AG20443 (cell line): ENCODE measurements around the gene STK32A.
A peak's percentile ranks its signal among the peaks of the same experiment; 100 is the strongest.
"Not testable (repeated sequence)": the region's sequence is repeated elsewhere in the genome, so short reads cannot be mapped to it uniquely, and the experiment has no call there.

Experiments
- DNase-seq: peaks from one replicate; pipeline ENCODE4 v3.0.0; 2012; ENCODE audit warnings: low spot score, mixed read lengths

Gene STK32A

DNA sequence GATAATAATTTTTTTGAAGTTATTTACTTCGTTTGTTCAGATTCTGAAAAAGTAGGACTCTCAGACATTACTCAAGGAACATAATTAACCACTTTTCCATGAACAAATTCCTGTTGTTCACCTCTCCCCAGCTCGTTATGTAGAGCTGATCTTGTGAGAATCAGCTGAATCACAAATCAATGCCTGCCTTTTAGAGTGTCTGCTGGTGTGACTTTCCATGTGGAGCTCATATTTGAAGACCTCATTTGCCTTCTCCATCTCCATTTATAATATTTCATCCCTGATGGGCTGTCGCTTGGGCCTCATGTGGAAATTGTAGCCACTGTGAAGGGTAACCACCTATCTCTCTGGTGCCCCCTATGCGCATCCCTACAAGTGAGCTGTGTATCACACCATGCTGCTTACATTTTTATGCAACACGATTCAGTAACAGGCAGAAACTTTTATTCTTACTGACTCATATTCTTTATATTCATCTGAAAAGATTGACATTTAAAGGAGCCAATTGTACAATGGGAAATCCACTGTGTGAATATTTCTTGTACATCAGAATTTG is 111.3 kb downstream of the STK32A start:
- no peak for DNase-seq

DNA sequence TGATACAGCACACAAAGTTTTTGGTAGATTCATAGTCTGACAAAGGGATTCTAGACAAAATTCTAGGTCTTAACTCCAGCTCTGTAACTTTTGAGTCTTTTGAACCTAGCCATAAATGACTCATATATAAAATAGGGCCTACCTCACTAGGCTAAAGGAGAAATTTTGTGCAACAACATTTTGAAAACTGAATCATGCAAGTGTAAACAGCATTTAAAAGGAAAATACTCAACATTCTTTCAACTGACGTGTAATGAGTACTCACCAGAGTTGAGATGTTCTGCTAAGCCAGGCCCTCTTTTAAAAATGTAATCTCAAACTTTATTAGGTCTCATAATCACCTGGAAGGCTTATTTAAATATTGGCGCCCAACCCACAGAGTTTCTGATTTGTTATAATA is 113.2 kb downstream of the STK32A start:
- DNase-seq: no peak

DNA sequence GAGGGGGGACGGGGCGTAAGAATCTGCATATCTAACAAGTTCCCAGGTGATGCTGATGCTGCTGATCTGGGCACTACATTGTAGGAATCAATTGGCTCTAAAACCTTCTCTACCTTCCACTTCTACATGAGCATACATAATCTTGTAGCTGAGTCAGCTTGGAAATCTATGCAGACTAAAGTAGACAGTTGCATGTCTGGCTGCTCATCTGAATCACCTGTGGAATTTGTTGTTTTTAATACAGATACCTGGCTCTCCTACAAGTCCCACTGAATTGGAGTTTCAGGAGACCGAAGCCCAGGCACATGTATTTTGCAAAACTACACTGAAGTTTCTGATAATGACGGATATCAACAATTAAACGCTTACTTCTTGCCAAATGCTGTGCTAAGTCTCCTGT is 113.6 kb downstream of the STK32A start:
- no peak for DNase-seq

DNA sequence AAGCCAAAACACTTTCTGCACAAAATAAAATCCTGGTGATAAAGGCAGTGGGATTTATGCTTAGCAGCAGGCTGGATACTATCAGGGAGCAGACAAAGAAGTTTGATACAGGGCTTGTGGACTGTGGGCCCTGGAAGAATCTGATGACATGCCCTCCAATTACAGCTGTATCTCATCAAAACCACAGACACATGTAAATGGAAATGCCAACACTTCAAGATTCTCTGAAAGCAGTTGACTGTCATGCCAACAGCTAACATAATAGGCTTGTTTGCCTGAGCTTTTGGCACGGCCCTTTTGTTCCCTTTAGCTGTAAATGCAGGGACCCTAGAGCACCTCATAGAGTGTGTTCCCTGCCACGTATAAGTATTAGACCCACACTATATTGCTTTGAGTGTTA is 114.4 kb downstream of the STK32A start:
- no peak for DNase-seq

DNA sequence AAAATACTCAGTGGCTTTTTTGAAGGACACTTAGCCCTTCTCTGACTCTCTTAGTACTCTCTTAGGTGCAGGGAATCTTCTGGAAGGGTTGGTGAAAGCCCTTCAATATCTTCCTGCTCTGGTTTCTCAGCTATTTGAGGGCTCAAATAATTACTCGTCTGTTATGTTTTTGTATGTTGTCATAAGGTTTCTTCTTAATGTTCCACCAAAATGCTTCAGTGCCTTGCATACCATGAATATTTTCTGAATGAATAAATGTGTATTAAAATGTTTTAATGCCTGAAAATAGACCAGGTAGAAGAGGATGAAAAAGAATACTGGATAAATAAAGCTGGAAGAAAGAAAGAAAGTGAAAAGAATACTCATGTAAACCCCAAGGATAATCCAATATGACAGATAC is 124.3 kb downstream of the STK32A start:
- DNase-seq: no peak

DNA sequence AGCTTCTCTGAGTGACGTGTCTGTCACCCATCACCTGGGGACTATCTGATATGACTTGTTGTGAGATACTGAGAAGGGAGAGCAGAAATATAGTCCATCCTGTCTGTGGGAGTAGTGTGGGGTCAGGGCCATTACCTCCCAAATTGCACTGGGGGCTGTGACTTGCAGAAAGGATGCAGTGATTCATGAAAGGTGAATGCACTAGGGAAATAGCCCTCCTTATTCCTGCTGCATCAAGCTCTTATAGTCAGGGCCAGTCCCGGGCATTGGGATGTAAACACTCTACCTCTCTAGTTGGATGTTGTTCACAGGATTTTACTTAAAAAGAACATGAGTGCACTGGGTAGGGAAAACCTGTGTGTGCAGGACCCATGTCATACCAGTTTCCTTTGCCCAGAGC is 124.8 kb downstream of the STK32A start:
- DNase-seq: no peak

DNA sequence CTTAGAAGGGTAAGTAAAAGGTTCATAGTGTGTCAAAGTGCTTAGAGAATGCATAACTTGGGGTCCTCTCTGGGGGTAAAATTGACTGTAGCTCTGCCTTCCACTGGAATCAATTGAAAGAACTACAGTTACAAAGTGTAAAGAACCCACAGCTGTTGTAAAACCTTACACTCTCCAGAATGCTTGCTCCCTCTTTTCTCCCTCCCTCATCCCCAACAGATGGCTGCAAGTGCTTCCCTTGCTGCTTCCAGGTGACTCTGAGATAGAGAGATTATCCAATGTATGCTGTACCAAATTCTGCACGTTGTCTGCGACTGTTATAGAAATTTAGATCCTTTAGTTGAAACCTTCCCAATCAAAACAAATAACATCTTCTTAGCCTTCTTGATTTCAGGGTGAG is 126.0 kb downstream of the STK32A start:
- no peak for DNase-seq

DNA sequence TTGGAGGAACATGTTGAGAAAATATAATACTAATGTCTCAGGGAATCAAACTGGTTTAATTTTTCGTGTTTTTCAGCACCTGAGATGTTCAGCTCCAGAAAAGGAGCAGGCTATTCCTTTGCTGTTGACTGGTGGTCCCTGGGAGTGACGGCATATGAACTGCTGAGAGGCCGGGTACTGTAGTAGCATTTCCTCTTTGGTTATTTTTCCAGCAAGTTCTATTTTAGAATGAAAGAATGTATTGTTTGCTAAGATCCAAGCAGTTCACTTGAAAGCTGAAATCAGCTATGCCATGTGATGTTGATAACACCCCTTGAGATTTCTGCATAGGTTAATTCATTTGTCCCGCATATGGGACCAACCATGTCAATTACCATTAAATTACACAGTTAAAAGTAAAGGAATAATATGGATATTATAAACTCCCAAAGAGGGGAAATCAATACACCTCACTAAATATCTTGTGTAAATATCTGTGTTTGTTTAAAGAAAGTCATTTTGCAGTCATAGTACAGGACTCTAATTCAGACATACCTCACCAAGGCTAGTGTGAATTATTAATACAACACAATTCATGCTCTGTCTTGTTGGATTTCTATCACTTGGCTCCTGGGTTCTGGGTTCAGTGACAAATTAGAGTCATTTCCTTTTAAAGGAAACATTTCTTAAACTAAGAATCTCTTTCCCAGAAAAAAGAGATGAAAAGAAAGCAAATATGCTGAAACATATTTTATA is 126.8 kb downstream of the STK32A start:
- no peak for DNase-seq

DNA sequence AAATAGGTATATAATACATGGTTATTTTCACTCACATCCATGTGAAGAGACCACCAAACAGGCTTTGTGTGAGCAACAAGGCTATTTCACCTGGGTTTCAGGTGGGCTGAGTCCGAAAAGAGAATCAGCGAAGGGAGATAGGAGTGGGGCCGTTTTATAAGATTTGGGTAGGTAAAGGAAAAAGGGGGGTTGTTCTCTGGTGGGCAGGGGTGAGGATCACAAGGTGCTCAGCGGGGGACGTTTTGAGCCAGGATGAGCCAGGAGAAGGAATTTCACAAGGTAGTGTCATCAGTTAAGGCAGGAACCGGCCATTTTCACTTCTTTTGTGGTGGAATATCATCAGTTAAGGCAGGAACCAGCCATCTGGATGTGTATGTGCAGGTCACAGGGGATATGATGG is 132.6 kb downstream of the STK32A start:
- not testable (repeated sequence) for DNase-seq

DNA sequence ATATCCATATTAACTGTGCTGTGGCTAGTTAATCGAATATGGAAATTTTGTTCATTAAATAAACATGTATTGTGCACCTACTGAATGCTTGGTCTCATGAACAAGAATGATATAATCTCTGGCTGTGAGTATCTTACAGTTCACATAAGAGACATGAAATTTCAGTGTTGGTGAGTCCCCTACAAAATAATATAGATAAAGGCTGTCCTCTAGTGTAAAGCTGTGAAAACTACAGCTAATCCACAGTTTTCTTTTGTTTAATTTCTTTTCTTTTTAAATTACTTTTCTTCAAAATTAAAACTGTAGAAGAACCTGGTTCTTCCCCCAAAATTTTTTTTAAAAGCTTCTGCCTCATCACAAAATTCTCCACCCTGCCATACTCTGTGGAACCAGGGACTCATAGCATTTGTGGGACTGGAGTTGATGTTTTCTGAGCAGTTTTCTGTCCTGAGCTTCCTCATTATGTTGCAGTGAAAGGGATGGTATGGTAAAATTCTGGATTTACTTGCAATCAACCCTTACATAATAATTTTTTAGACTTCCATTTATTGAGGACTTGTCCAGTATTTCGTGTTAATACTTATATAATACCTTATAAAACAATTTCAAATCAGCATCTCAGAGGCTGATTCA is 135.0 kb downstream of the STK32A start:
- peak; percentile 28 for DNase-seq

DNA sequence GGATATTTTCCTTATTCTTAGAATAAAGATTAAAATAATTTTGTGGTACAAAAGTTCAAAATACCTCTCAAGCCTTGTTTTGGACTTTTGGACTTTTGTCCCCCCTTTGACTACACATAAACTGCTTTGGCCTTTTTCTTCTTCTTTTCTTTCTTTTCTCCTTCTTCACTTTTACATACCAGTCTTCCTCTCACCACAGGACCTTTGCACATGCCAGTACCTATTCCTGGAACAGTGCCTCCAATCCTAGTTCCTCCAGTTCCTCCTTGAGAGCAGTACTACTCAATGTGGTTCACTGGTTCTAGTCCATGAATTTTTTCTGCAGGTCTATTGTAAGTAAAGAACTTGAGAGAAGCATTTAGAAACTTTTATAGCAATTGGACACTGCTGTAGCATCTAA is 136.5 kb downstream of the STK32A start:
- no peak for DNase-seq

DNA sequence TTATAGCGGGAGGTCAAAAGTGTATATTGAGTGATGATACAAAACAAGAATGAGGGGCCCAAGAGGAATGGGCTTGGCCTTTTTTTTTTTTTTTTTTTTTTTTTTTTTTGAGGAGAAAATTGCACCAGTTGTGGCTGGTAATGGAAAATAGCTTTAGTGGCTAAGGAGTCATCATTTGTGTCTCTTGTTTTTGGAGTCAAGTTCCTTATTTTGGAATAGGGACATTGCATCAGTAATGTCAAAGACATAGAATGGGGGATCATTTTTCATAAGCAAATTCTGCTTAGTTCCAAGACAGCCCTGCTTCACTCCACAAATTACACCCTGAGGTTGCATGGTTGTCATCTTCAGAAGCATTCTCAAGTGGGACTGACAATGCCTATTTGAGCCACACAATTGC is 137.4 kb downstream of the STK32A start:
- no peak for DNase-seq

DNA sequence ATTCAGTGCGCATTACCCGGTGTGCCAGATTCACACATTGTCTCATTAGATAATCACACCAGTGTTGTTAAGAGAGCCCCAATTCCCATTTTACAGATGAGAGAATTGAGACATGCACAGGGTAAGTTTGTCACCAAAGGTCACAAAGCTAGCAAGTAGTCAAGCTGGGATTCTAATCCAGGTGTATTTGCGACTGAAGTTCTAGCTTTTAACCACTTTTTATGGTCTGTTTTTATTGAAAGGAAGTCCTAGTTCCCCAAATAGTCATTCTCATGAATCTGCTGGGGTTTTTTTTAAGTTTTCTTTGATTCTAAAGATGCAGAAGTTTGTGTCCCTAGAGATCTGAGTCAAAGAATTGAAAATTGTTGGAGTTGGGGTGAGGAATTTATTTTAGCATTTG is 138.5 kb downstream of the STK32A start:
- no peak for DNase-seq

DNA sequence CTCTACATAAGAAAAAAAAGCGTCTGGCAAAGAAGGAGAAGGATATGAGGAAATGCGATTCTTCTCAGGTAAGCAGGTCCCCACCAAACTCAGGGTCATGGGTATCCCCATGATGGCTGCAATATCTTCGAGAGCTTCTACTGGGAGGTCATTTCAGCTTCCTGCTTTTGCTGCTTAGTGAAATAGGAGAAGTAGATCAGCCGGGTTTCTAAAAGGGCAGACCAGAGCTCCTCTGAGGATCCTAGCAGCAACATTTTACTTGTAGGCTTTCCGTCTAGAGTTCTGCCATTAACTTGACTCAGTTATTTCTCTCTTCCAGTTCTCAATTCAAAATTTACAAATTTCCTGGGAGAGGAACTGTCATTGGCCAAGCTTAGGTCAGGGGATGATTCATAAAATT is 140.3 kb downstream of the STK32A start:
- DNase-seq: no peak

DNA sequence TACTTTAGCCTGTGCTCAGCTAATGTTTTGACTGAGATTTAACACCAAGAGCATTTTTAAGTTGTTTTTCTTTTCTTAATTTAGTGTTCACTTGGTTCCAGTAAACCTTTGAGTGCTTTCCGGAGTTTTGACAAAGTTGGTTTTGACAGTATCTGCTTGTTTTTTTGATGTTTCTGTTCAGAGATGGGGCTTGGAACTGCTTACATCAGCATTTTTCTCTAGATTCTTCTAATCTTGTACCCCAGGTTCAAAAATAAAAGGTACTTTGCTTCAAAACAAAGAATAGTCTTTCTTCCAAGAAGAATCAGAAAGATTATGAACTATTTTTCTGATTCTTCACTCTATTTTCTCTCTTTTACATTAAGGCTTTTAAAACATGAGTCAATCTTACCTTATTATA is 142.9 kb downstream of the STK32A start:
- no peak for DNase-seq

DNA sequence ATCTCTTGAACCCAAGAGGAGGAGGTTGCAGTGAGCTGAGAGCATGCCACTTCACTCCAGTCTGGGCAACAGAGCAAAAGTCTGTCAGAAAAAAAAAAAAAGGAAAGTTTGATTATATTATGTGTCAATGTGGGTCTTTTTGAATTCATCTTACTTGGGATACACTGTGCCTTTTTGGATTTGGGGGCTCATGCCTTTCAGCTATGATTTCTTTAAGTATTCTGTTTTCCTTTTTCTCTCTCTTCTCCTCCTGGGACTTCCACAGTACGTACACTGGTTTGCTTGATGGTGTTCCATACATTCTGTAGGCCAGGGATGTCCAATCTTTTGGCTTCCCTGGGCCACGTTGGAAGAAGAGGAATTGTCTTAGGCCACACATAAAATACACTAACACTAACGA is 146.7 kb downstream of the STK32A start:
- no peak for DNase-seq

DNA sequence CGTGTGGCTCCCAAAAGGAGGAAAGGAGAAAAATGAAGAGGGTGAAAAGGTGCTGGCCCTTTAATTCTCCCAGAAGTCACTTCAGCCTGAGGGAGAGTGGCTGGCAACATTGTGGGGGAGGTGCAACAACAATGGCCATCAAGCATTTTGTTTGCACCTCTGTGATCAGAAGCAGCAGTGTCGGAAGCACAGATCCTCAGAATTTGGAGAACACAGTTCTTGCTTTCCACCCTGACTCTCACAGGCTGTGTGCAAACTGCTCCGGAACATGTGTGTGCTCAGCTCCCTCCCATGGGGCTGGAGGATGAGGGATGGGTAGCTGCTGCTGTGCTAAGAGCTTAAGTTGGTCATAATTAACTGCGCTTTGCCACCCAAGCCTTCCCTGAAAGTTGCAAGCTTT is 147.9 kb downstream of the STK32A start:
- DNase-seq: peak; percentile 80

DNA sequence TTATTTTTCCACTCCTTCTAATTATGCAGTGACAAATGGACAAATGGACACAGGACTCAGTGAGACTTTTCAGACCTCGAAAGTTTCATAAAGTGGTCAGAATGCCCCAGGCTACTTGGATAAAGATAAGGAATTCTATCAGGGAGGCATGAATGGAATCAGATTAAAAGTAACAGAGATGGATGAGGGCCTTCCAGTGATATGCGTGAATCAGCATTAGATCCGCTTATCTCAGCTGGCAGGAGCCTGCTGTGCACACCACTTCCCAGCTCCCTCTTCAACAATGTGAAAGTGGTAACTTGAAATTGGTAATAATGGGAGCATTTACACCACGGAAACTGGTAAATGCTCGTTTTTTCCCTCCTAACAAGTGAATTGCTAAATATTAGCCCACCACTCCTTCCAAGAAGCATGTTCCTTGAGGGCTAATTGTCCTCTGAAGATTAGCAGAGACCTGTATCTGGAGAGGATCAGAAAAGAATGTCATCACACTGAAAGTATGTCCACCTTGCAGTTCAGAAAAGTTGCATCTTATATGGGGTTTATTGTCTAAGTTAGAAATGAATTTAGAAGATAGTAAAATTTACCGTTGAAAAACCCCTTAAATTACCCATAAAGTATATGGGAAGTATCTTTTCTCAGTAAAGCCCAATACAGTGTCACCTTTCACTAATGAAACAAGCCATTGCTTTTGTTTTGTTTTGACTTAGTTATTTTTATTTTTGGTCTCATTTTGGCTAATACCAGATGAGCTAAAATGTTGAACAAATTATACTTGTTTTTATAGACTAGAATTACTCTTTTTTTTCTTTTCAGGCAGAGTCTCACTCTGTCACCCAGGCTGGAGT is 149.7 kb downstream of the STK32A start:
- DNase-seq: no peak

DNA sequence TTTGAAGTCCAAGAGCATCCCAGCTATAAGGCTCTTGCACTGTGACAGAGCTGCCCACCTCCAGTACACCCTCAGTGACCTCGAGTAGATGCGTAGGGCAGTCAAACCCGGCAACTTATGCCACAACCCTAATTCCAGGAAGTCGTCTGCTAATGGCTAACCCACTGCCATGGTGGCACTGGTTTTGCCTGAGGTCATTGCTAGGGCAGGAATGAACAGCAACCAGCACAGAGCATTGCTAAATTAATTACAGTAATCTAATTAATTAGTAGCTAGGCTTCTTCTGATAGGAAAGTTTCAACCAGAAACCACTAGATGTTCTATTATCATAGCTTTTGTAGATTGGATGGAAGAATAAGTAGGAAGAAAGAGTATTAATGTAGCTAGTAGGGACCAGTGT is 152.3 kb downstream of the STK32A start:
- no peak for DNase-seq

DNA sequence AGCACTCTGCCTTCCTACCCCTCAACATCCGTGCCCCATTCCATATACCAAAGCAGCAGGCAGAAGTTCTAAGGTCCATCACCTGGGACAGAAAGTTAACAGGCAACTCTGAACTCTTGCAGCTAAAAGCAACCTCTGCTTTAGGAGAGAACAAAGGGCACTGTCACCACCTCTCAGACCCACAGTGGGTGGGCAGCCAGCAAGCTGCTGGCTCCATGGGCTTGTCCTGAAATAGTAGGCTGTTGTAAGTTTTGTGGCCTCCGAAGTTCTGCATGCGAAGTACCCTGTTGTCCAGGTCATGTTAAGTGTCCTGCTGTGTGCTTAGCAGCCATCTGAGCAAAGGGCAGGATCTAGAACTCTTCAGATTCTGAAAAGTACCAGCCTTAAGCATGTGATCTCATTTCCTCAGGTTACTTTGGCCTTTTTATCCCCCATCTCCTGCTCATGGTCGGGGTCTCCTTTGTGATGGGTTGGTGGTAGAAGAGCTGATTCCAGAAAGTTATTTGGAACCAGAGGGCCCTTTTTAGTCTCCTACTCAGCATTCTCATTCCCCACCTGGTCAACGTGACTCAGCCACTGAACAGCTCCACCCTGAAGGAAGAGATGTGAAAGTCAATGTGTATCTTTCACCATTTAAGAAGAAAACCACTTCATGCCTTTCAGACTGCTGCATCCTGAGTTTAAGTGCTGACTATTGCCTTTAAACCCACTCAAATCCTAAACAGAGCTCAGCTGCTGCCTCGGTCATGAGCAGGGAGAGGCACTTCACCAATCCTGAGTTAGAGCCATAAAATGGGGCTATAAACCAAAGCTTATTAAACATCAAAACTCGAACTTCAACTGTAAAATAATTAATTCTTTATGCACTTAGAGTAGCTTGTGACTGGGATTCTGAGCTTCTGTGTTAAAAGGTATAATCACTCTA is 153.6 kb downstream of the STK32A start:
- DNase-seq: no peak

DNA sequence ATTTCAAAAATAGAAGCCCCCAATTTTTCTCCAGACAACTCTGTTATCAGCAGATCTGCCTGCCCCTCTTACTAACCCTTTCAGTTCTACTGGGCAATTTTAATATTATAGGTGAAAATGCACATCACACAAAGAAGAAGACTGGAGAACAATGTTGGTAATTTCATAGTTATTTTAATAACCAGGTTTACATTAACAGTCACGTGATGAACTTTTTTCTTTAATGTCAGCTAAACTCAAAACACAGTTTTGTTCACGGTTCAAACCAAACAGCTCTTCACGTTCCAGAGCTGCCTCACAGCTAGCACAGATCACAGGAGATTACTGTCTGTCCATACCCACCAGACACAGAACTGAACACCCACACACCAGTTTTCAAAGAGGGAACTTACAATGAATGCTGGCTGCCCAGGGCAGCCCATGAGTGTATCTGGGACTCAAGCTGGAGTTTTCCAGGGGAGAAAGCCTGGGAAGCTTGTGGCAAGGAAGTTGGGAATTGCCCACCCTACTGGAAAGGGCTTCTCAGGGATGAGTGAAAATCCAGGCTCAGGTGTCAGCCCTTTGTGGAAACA is 155.9 kb downstream of the STK32A start:
- DNase-seq: no peak
